GM21576 (cell line): ENCODE results near the gene VDR.

Source experiments
- ATAC-seq: cut with Tn5 transposase; IDR thresholded peaks from one replicate; pipeline ENCODE4 v1.9.1; 2021; ENCODE audit warnings: mild to moderate bottlenecking, moderate library complexity; ENCODE audit not compliant: unreplicated experiment

VDR gene

DNA sequence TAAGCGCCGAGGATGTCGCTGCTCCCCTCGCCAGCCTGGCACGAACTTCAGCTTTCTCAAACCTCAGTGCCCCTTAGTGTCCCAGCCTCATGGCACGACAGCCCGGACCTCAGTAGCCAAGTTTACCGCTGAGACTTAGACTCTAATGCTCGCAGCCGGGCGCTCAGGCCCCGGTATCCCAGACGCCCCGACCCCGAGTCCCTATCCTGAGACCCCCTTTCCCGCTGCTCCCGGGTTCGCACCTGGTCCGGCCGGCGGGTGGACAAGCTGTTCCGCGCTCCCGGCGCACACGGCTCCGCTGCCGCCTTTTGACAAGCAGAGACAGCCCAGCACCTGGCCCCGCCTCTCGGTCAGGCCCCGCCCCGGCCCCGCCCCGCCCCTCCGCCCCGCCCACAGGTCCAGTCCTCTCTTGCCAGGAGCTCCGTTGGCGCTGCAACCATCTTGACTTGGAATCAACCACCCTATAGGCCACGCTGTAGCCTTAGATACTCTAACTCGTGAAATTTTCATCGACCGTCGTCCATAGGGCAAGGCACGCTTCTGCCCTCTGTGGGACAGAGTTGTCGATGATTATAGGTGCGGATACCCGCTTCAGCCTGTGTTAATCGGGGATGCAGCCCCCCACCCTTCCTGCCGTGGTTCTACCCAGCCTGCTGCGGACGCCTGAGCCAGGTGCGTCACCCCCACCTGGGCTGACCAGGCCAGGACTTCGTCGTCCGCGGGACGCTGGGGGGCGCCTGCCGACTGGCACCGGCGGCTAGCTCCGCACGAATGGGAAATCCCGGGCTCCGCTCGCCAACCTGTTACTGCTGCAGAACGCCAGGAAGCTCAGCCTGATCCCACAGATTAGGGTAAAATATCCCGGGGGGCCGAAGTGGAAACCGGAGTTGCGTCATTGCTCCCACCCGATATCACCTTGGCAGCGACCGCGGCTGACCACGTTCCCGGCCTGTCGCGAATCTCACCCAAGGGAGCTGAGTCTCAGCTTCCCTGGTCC, at the start of gene VDR:
TSS of gene VDR (minus strand) at position 282 of the 997 bp plus-strand sequence. CDS start 25,881 bp downstream, outside the sequence.
- peak; percentile 59 for ATAC-seq

DNA sequence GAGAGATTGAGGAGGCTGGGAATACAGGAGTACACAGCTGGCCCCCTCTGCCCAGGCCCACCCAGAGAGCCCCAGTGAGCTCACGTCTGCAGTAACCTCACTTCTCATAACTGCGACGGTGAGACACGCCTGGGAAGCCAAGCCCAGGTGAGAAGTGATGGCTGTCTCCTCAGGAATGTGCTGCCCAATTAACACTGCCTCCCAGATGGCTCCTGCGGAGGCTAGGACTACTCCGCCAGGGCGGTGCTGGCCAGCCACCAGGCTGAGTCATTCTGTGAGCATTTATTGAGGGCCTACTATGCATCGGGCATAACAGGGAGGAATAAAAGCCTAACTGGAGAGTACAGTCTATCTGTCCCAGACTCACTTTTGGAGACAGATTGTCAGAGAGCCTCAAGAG, 49.3 kb upstream of the VDR start:
- no peak for ATAC-seq

DNA sequence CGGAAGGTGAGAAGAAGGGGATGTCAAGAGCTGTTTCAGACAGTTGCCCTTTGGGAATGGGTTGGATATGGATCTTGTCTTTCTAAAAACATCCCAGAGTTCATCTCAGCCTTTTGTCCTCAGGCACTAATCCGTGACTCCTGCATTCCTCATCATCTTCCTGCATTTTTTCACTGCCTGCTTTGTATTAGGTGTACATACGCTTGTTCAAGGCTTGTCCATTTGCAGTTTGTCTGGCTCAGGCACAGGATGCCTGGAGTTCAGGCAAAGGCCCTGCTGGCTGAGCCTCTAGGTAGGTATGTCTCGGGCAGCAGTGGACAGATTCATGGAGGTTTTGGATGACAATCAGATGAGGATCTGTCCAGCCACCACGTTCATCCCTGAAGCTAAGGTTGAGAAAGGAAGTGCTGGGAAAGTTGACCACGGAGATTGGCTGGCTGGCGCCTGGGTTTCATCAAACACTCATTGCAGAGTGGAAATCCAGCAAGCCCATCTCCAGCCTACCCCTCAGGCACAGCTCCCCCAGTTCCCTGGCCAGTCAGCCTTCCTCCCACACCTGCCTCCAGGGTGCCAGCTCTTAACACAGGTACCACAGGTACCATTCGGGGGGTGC, 46.2 kb upstream of the VDR start:
- ATAC-seq, result no peak

DNA sequence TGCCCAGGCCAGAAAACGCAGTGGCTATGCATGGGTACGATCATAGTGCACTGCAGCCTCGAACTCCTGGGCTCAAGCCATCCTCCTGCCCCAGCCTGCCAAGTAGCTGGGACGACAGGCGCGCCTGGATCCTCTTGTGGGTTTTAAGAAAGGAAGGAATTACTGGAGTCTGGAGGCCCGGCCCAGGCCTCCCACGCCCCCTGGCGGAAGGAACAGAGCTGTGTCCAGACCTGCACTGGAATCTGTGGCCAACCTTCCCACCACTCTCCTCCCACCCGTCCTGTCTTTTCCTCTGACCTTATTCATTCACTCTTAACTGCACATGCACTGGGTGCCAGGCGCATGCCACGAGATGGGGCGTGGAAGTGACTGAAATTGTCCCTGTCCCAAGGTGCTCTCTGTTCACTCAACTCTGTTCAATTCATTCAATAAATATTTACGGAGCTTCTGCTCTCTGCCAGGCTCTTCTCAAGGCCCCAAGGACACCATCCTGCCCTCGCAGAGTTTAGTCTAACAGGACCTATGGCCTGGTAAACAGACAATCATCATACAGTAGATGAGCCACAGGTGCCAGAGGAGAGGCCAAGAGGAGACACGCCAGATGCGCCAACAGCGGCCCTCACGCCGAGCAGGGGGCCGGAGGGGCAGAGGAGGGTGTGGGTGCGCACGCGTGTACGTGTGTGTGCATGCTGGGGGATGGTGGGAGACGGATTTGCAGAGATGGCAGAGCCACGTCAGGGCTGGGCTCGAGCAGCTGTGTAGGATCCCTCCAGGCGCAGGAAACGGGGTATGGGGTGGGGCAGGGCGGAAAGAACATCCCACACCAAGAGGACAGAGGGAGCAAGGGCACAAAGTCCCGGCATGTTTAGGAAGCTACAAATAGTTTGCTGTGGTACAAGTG, 44.9 kb upstream of the VDR start:
- no peak for ATAC-seq

DNA sequence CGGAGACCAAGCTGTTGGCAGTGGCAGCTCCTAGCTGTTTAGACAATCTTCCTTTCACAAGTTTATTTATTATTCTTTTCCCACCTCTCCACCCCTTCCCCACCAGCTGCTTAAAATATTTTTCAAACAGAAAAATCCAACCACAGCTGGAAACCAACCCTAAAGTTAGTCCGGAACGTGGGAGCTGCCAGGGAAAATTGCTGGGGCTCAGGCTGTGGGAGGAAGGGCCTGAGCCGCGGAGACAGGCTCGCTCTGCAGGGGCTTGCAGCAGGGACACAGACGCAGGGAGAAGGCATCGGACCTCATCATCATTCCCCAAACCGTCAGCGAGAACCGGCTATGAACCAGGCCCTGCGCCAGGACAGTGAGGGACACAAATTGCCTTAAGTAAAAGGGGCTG, 42.5 kb upstream of the VDR start:
- ATAC-seq, result no peak

DNA sequence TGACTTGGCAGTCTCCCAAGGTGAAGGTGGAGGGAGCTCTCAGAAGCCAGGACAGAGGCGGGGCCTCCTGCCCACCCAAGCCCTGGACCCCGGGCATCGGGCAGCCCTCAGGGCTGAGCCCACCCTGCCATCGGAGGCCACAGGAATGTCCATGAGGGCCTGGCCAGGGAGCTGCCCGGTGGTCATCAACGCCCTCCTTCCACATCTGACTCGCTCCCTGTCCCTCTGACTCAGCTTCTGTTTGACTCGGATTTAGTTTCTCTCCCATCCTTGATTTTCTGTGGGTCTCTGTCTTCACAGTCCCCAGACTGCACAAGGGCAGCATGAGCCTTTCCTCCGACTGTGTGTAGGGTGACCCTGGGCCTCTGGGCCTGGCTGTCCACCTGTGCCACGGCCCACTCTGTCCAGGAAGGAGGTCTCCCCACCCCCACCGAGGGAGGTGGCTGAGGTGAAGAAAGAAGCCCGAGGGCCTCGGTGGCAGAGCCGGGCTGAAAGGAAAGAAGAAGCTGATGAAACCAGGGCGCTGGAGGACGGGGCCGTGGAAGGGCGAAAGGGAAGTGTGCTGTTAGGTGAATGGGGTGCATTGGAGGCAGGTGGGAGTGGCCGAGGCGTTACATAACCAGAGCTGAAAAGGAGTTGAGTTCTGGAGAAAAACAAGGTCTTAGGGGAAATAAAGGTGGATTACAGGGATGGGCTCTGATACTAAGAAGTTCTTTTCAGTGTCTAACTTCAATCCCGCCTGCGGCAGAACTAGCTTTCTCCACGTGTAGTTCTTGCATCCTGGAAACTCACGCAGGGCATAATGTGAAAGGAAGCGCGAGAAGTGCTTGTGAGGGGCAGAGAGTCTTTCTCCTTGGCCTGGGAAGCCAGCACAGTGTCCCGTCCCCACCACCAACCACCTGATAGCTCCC, 41.9 kb upstream of the VDR start:
- no peak for ATAC-seq

DNA sequence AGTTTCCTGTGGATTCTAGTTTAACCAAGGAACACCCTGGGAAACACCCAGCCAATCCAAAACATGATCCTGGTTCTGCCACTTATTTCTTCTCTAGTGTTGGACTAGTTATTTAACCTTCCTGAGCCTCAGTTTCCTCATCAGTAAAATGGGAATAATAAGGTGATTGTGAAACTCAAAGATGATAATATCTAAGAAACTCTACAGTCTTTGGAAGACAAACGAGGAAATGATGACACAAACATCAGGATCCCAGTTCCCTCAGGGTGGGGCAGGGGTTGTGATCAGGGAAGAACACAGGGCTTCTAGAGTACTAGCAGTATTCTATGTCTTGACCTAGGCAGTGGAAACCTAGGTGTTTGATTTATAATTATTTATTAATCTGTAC, 40.5 kb upstream of the VDR start:
- no peak for ATAC-seq

DNA sequence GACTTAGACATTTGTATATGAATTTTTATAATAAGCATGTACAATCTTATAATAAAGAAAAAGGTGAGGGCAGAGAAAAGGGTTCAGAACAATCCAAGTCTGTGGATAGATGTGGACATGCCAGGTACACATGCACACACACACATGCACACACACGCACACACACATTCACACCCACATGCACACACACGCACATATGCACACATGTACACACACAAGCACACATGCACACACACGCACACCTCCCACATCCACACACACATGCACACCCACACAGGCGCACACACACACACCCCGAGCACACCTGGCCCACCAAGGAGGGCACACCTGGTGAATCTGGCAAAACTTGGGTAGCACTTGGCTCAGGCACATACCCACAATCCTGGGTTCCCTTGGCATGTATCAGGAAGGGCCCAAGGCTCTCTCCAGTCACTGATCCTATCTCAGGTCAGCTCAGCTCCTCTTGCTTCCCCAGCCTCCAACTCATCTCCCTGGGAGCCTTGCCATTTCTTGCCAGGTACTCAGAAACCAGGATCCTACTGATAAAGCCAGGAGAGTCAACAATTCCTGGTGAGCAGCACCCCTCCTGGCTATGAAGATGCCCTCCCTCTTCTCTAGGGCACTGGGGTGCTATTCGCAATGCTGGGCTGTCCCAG, 40.0 kb upstream of the VDR start:
- no peak for ATAC-seq

DNA sequence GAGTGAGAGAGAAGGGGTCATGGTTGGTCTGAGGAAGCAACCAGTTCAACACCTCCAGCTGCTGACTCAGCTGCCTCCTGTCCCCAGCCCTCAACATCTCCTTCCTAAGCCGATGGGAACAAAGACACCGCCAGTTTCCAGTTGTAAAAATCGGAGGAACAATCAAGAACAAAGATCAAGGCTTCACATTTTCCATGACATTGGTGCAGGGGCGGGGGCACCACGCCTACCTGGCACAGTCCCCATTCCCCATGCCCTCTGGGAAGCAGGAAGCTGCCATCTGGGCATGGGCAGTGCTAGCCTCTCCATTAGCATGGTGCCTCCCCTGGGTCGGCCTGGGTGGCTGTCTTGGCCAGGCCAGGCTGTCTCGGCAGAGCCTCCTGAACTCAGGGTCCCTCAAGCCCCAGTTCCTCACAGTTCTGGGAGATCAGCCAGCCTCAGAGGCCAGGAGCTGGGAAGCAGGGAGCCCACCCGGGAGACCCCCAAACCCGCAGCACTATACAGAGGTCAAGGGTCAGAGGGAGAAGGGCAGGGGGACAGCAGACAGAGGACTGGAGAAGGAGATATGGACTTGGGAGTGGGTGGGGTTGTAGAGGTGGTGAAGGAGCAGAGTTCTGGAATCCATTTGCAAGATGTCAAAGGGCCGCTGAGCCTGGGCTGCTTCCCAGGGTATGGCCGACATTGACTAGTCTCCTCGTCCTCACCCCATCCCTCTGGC, 39.0 kb upstream of the VDR start:
- ATAC-seq, result no peak

DNA sequence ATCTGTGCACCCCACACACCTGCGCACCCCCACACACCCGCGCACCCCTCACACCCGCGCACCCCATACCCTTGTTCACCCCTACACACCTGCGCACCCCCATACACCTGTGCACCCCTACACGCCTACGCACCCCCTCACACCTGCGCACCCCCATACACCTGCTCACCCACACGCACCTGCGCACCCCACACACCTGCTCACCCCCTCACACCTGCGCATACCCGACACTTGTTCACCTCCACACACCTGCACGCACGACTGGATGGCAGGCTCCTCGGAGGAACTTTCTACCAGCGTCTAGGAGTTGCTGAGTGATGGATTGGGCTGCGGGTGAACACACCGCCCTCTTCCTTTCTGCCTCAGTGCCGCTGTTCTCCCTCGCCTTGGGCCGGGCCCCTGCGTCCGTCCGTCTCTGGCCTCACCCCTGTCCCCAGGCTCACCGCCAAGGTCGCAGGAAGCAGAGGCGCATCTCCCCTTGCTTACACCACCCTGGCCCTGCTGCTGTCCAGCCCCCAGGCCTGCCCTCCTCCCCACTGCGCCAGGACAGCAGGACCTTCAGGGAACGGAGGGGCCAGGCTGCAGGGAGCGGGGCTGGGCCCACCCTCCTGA, 37.9 kb upstream of the VDR start:
- ATAC-seq, result no peak

DNA sequence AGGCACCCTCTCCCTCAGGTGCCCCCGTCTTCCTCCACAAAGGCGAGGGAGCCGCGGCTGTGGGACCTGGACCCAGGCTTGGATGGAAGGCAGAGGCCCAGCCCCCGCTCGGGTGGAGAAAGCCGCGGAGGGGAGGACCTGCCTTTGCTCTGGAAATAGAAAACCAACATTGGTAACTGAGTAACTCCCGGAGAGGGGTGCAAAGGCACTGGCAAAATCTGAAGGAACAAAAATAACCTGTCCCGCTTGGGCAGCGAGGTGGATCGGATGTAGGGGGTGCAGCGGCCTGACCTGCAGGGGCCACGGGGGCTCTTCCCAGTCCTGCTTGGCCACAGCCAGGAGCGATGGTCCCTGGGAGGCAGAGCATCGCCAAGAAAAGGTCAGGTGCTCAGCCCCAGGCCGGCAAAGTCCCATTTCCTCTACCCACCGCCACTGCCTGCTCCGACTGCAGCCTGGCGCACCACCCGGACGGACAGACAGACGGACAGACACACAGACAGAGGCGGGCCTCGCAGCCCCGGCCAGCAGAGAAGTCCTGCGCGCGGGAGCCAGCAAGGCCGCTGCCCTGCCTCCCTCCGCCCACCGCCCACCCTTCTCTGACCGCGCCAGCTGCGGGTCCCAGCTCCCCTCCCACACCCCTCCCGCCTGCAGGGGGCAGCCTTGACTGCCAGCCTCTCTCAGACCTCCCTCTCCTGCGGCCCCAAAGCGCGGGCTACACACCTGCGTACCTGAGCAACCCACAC, 37.2 kb upstream of the VDR start:
- ATAC-seq, result no peak

DNA sequence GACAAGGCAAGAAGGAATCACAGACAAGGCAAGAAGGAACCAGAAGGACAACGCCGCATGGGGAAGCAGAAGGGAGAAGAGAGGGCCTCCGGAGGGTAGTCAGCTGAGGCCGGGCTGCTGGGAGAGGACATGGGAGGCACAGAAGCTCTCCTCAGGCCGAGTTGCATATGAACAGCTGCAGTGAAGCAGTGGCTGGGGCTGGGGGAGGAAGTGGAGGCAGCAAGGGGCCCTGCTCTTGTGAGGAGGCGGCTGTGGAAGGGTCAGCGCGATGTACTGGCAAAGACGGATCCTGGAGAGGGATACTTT, 36.6 kb upstream of the VDR start:
- no peak for ATAC-seq

DNA sequence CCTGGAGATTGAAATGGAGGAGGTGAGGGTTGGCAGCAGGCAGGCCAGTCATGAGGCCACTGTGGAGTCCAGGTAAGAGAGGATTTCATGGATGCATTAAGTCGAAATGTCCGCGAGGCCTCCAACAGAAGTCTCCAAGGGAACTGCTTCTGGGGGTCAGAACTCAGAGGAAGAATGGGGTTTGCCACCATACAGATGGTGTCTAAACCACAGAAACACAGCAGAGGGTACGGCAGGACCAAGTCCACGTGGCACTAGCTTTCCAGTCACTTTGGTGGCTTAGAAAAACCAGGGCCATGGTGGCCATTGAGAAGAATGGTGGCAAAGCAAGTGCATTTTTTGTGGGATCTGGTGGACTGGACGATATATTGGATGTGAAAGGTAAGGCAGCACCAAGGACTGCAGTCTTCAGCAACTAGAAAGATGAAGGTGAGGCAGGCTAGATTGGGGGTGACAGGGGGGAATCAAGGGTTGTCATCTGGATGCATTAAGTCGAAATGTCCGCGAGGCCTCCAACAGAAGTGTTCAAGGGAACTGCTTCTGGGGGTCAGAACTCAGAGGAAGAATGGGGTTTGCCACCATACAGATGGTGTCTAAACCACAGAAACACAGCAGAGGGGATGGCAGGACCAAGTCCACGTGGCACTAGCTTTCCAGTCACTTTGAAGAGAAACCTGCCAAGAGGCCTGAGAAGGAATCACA, 36.1 kb upstream of the VDR start:
- ATAC-seq, result no peak

DNA sequence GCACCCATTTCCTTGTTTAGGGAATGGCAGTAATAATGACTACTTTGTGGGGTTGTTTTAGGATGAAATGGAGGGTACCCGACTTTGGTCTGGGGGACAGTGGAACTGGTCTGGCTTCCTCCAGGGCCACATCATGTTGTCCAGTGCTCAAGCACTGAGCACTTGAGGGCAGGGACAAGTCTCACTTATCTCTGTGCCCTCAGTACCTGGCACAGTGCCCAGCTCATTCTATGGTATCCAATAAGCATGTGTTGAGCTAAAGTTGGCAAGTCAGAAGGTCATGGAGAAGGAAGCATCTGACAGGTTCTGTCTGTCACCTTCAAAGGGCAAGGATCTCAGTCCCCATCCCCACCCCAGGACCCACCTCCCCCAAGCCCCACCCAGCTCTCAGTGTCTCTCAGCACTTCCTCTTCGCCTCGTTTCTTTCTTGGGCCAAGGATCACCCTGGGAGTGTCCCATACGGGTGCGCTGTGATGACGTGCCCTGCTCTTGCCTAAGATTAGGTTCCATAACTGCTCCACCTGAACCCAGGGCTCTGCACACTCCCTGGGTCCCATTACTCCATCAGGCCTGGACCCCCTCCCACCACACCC, 34.3 kb upstream of the VDR start:
- ATAC-seq, result no peak

DNA sequence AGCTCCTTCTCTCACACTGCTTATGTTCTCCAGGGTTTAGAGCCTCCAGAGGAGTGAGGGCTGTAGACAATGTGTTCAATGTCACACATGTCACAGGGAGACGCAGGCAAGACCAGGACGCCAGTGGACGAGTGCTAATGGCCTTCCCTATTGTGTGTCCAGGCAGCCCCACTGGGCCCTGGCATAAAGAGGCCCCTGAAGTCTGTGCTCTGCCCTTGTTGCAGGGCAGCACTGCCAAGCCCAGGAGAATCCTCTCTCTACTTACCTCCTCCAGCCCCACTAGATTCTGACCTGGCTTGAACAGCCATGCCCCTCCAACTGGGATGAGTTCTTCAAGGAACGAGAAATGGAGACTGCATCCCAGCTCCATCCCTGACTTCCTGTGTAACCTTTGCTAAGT, 33.8 kb upstream of the VDR start:
- ATAC-seq, result no peak

DNA sequence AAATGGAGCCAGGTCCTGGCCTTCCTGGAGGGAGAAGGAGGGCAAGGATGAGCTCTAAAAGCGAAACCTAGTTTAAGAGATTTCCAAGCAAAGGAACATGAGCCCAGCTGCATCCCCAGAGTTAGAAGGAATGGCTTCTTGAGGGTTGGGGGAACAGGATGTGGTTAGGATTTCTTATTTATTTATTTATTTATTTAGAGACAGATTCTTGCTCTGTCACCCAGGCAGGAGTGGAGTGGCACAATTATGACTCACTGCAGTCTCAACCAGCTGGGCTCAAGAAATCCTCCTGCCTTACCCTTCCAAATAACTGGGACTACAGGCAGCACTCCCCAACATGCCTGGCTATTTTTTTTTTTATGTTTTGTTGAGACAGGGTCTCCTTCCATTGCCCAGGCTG, 33.3 kb upstream of the VDR start:
- ATAC-seq, result no peak

DNA sequence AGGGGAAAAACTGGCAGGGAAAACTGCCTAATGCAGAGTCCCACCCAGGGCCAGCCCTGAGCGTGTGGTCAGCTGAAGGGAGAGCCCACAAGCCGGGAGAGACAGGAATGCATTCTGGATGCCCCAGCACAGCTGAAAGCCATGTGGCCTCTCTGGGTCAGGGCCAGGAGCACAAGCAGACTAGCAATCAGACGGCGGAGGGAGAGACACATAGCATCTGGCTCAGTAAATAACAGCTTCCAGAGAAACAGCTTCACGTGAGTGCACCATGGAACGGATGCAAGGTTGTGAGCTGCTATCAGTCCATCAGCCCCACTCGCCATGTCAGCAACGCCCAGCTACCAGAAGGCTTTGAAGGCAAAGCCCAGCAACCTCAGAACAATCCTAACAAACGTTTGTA, 30.4 kb upstream of the VDR start:
- no peak for ATAC-seq
